Measurements from ENCODE around the gene APIP. TPM values are rescaled to one million over a fixed set of nuclear protein-coding genes. Genes with fewer than 3 reads are reported as not detected.

Gene APIP
- polyA plus RNA-seq, 1 donor = 41.0 TPM

GRCh38 chr11:34844463-34845112 is 71.6 kb downstream of the APIP start:
- no peak for DNase-seq

- DNase-seq = no peak
Observed at GRCh38 chr11:34843271-34843670, 72.9 kb downstream of the APIP start.

GRCh38 chr11:34840736-34841386 is 75.3 kb downstream of the APIP start:
- no peak for DNase-seq

GRCh38 chr11:34839969-34840368 is 76.2 kb downstream of the APIP start:
- DNase-seq = no peak

- no peak for DNase-seq
Observed at GRCh38 chr11:34836958-34837856, 79.0 kb downstream of the APIP start.

GRCh38 chr11:34833602-34834001 is 82.6 kb downstream of the APIP start:
- DNase-seq = no peak

Other genes with a start within 250 kb of the APIP start
- 38.6 TPM for gene PDHX, start 239 bp upstream of the APIP start, polyA plus RNA-seq (ENCODE audit: insufficient read length)
- gene CD44, start 222.8 kb upstream of the APIP start, polyA plus RNA-seq (ENCODE audit: insufficient read length) = 10.1 TPM